Measurements from ENCODE around the gene CA12.

DNA sequence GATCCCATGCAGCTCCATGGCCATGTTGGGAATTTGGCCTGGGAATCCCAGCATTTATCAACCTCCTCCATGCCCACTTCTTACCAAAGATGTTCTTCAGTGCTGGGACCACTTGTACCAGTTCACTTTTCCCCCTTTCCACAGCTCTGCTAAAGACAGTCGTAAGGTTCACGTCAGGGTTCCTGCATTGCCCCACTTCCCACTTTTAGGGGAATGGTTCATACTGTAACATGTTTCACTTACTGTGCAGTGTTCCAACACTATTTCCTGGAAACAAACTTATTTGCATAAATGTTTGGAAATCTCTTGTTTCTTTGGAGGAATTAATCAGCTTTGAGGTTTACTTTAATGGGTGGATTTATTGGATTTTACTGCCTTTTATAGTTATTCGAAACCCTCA lies 87.3 kb downstream of the CA12 start:
- no peak for TF ChIP-seq POLR2A (IDR thresholded peaks at IDR 0.05)
- TF ChIP-seq, protein P1, sequence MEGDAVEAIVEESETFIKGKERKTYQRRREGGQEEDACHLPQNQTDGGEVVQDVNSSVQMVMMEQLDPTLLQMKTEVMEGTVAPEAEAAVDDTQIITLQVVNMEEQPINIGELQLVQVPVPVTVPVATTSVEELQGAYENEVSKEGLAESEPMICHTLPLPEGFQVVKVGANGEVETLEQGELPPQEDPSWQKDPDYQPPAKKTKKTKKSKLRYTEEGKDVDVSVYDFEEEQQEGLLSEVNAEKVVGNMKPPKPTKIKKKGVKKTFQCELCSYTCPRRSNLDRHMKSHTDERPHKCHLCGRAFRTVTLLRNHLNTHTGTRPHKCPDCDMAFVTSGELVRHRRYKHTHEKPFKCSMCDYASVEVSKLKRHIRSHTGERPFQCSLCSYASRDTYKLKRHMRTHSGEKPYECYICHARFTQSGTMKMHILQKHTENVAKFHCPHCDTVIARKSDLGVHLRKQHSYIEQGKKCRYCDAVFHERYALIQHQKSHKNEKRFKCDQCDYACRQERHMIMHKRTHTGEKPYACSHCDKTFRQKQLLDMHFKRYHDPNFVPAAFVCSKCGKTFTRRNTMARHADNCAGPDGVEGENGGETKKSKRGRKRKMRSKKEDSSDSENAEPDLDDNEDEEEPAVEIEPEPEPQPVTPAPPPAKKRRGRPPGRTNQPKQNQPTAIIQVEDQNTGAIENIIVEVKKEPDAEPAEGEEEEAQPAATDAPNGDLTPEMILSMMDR (IDR thresholded peaks at IDR 0.05) = no peak

Measured in esophagus squamous epithelium (tissue), 4 donors.